HCT116 (cell line): Measurements from ENCODE around the gene TMEM42. TPM values are rescaled to one million over a fixed set of nuclear protein-coding genes. Genes with fewer than 3 reads are reported as not detected.

ENCODE experiments used
- ATAC-seq: fragments of 200-7000 bp; cut with Tn5 transposase; 2 replicates; pipeline ENCODE4 v1.9.1; 2020; ENCODE audit warnings: mild to moderate bottlenecking, moderate library complexity
- BruUV-seq: library from RNA; stranded (reverse); fragments of 400-500 nt; replicated peaks from 2 replicates; lab custom pipeline; 2021; lab: Mats Ljungman, UMichigan
- CTCF ChIA-PET: fragments of 300-600 bp; sonication (Branson Sonifier 250); formaldehyde crosslinking; loops from one replicate; lab custom pipeline; 2021; ENCODE audit warnings: antibody characterized with exemption; lab: Charles Lee
- POLR2A ChIA-PET: fragments of 300-600, 350-600 bp; sonication (Branson Sonifier 250); formaldehyde crosslinking; loops from one replicate; lab custom pipeline; 2021; ENCODE audit warnings: antibody characterized with exemption; lab: Charles Lee
- RAD21 ChIA-PET, 2 experiments: fragments of 300-600 bp; sonication (Branson Sonifier 250); formaldehyde crosslinking; loops; one replicate each; lab custom pipeline; 2023; ENCODE audit warnings: low total read pairs in 2 of 2; ENCODE audit not compliant: uncharacterized antibody in 2 of 2, unreplicated experiment in 2 of 2, low non-redundant PET in 1 of 2; lab: Charles Lee
- DNase-seq: peaks from one replicate; pipeline ENCODE4 v3.0.0-alpha.2; 2010; ENCODE audit warnings: low read depth, low spot score
- H2AFZ ChIP-seq: fragments of 200-600 bp; shearing (Covaris generic), sonication (generic); 2 replicates; pipeline ENCODE4 v1.6.1; 2017; ENCODE audit warnings: low read depth, mixed run types, mixed read lengths, antibody characterized with exemption, low read length; ENCODE audit not compliant: poor library complexity, severe bottlenecking
- H3K27ac ChIP-seq: 2 replicates; pipeline ENCODE4 v1.5.1; 2012; ENCODE audit warnings: low read depth, low read length
- H3K27me3 ChIP-seq: fragments of 200-600 bp; sonication (generic); 2 replicates; pipeline ENCODE4 v1.6.1; 2016; ENCODE audit warnings: mixed run types, low read length, mixed read lengths; ENCODE audit not compliant: insufficient read depth
- H3K36me3 ChIP-seq, 2 experiments: fragments of 200-500 bp in 1 of 2; fragments of 200-600 bp in 1 of 2; sonication (Bioruptor generic) in 1 of 2; sonication (generic) in 1 of 2; 2 replicates each; pipeline versions ENCODE4 v1.5.1 to v1.6.1; 2014 to 2016; ENCODE audit warnings: low read length in 2 of 2, inconsistent platforms in 1 of 2, mixed read lengths in 1 of 2, mixed run types in 1 of 2; ENCODE audit not compliant: insufficient read depth in 2 of 2, control insufficient read depth in 1 of 2
- H3K4me1 ChIP-seq, 2 experiments: fragments of 200-600 bp in 1 of 2; sonication (generic) in 1 of 2; 2 replicates each; pipeline versions ENCODE4 v1.5.1 to v1.6.1; 2012 to 2017; ENCODE audit warnings: low read length in 2 of 2, inconsistent platforms in 1 of 2, mild to moderate bottlenecking in 1 of 2, mixed read lengths in 1 of 2, mixed run types in 1 of 2, moderate library complexity in 1 of 2; ENCODE audit not compliant: insufficient read depth in 2 of 2, control insufficient read depth in 1 of 2
- H3K4me2 ChIP-seq: fragments of 200-600 bp; sonication (generic); 2 replicates; pipeline ENCODE4 v1.6.1; 2017; ENCODE audit warnings: mixed run types, low read length, mixed read lengths
- H3K4me3 ChIP-seq, 2 experiments: fragments of 200-600 bp in 1 of 2; sonication (generic) in 1 of 2; replicated peaks in 1 of 2; 2 replicates each; pipeline ENCODE4 v1.5.1; 2011 to 2016; ENCODE audit warnings: low read length in 2 of 2, control low read depth in 1 of 2, low read depth in 1 of 2, mild to moderate bottlenecking in 1 of 2, mixed read lengths in 1 of 2, mixed run types in 1 of 2
- H3K79me2 ChIP-seq: fragments of 200-600 bp; sonication (generic); 2 replicates; pipeline ENCODE4 v1.6.1; 2017; ENCODE audit warnings: mild to moderate bottlenecking, mixed run types, low read length, moderate library complexity, mixed read lengths; ENCODE audit not compliant: insufficient read depth
- H3K9ac ChIP-seq: fragments of 200-600 bp; sonication (generic); 2 replicates; pipeline ENCODE4 v1.6.1; 2016; ENCODE audit warnings: low read length, mixed read lengths
- H3K9me2 ChIP-seq: fragments of 200-600 bp; sonication (generic), shearing (Covaris generic); 2 replicates; pipeline ENCODE4 v1.6.1; 2017; ENCODE audit warnings: mixed run types, mild to moderate bottlenecking, moderate library complexity; ENCODE audit not compliant: insufficient read depth
- H3K9me3 ChIP-seq, 2 experiments: fragments of 200-500 bp in 1 of 2; fragments of 200-600 bp in 1 of 2; sonication (Bioruptor generic) in 1 of 2; sonication (generic) in 1 of 2; 2 replicates each; pipeline ENCODE4 v1.6.1; 2014 to 2017; ENCODE audit warnings: low read length in 2 of 2, mixed read lengths in 2 of 2, inconsistent platforms in 1 of 2, low read depth in 1 of 2, mild to moderate bottlenecking in 1 of 2, mixed run types in 1 of 2, moderate library complexity in 1 of 2; ENCODE audit not compliant: control insufficient read depth in 1 of 2, insufficient read depth in 1 of 2
- H4K20me1 ChIP-seq: fragments of 200-600 bp; sonication (generic), shearing (Covaris generic); 2 replicates; pipeline ENCODE4 v1.6.1; 2017; ENCODE audit warnings: mixed run types, mild to moderate bottlenecking, moderate library complexity; ENCODE audit not compliant: insufficient read depth
- CEBPB ChIP-seq: IDR thresholded peaks from 2 replicates; pipeline ENCODE4 v1.6.1; 2012; ENCODE audit warnings: low read depth
- CTCF ChIP-seq, 3 experiments: fragments of 200-600 bp in 1 of 3; sonication (generic) in 1 of 3; IDR thresholded peaks in 2 of 3; conservative IDR thresholded peaks in 1 of 3; 2 replicates each; pipeline ENCODE4 v1.5.1; 2012 to 2017; ENCODE audit warnings: low read depth in 2 of 3, low read length in 2 of 3, antibody characterized with exemption in 1 of 3, borderline replicate concordance in 1 of 3, control low read depth in 1 of 3, mild to moderate bottlenecking in 1 of 3, mixed read lengths in 1 of 3, mixed run types in 1 of 3, moderate library complexity in 1 of 3; ENCODE audit not compliant: insufficient read depth in 1 of 3
- FOSL1 ChIP-seq: IDR thresholded peaks from 2 replicates; pipeline ENCODE4 v1.6.1; 2012; ENCODE audit warnings: low read depth
- MAX ChIP-seq: IDR thresholded peaks from 2 replicates; pipeline ENCODE4 v1.6.1; 2012
- POLR2A ChIP-seq: IDR thresholded peaks from 2 replicates; pipeline ENCODE4 v1.7.0; 2011; ENCODE audit warnings: borderline replicate concordance; ENCODE audit not compliant: insufficient read depth, insufficient read length; ENCODE audit errors: extremely low read depth
- POLR2AphosphoS5 ChIP-seq: IDR thresholded peaks from 2 replicates; pipeline ENCODE4 v1.6.1; 2011; ENCODE audit warnings: mild to moderate bottlenecking, low read depth, low read length, moderate library complexity
- RAD21 ChIP-seq: IDR thresholded peaks from 2 replicates; pipeline ENCODE4 v1.6.1; 2012; ENCODE audit warnings: low read depth, mild to moderate bottlenecking
- SP1 ChIP-seq: IDR thresholded peaks from 2 replicates; pipeline ENCODE4 v1.6.1; 2012; ENCODE audit warnings: low read depth
- SRF ChIP-seq: IDR thresholded peaks from 2 replicates; pipeline ENCODE4 v1.6.1; 2012; ENCODE audit warnings: low read depth
- ZFX ChIP-seq: fragments of 450-650 bp; IDR thresholded peaks from 2 replicates; pipeline ENCODE4 v1.6.1; 2017
- ZNF274 ChIP-seq: fragments of 200-500 bp; sonication (Bioruptor generic); IDR thresholded peaks from 2 replicates; pipeline ENCODE4 v1.6.1; 2014; ENCODE audit warnings: mild to moderate bottlenecking, low read depth, low read length, inconsistent platforms
- intact Hi-C: fragments of 100-400 bp; cut with micrococcal nuclease; formaldehyde crosslinking; loops from 2 replicates; pipeline ENCODE4 v1.10.0; 2022
- total RNA-seq: library from RNA; stranded (reverse); gene quantifications from one replicate; pipeline ENCODE4 v1.2.1, GENCODE V29; 2021; ENCODE audit not compliant: unreplicated experiment

The TMEM42 gene
- total RNA-seq, 1 experiment from 2014 or later, result 13.9 TPM

GRCh38 chr3:44899683-44900367, 38.1 kb downstream of the TMEM42 start:
- Histone ChIP-seq H3K9me2 (no peaks in the 10 kb centered on the region), H3K4me2 (no peak overlapping the region), H3K27ac (no peak overlapping the region), H3K9me3 (no peaks in the 10 kb centered on the region), H3K9ac (no peak overlapping the region), H3K4me3 (no peak overlapping the region), H3K36me3 (no peaks in the 10 kb centered on the region), H3K79me2 (no peaks in the 10 kb centered on the region), H3K27me3 (no peaks in the 10 kb centered on the region)
- POLR2A ChIA-PET, result no interaction called here
- CTCF ChIA-PET, result no interaction called here
- no peak for ATAC-seq
- TF ChIP-seq CTCF (IDR thresholded peaks at IDR 0.05 in 2 of 3, conservative IDR thresholded peaks at IDR 0.05 in 1 of 3; ENCODE audit: borderline replicate concordance in 1 of 3, insufficient read depth in 1 of 3, low read depth in 2 of 3, low read length in 2 of 3), result no peak
- no peak for TF ChIP-seq MAX
- TF ChIP-seq RAD21, result no peak
- no peak for TF ChIP-seq POLR2AphosphoS5
- TF ChIP-seq SRF, result no peak
- TF ChIP-seq, all 23 proteins: peak for 0
- intact Hi-C loops, result no loop called here
- RAD21 ChIA-PET, result no interaction called here
- H3K4me1 ChIP-seq, result no peaks in the 10 kb centered on the region
- H2AFZ ChIP-seq, result no peak overlapping the region
- BruUV-seq, result no TSS peak
- H4K20me1 ChIP-seq, result no peaks in the 10 kb centered on the region
- DNase-seq, result no peak

DNA sequence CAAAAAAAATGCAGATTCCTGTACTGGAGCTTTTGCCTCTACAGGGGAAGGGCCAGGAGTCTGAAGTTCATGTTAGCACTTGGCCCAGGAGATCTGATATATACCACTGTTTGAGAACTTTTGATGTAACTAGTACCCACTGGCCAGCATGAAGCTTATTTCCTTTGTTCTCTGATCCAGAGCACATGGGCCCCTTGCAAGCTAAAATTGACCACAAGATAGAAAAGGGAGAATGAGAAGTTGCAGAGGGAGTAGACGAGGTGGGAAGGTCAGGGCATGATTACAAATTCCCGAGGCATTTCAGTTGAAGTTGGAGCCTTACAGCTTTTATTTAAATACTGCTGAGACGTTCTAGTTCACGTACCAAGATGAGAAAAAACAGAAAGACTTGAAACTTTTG, 40.9 kb downstream of the TMEM42 start:
- ChIA-PET CTCF (interaction anchor here (0.9 kb wide), 1 partner anchor 12 kb away, joined by 3 read pairs; no protein-coding TSS in a partner anchor), POLR2A (no interaction called here), RAD21 (no interaction called here)
- DNase-seq (no peak), ATAC-seq (no peak)
- H3K36me3 ChIP-seq, result no peaks in the 10 kb centered on the region
- no peaks in the 10 kb centered on the region for H3K9me2 ChIP-seq
- no peak overlapping the region for H3K27ac ChIP-seq
- no peaks in the 10 kb centered on the region; a peak in 1 of 4 replicates for H3K4me1 ChIP-seq
- BruUV-seq, result no TSS peak
- H3K27me3 ChIP-seq, result no peaks in the 10 kb centered on the region
- H3K79me2 ChIP-seq, result no peaks in the 10 kb centered on the region
- no peaks in the 10 kb centered on the region for H3K9me3 ChIP-seq
- TF ChIP-seq CEBPB (no peak), SRF (no peak), POLR2A (no peak), MAX (no peak), ZFX (no peak), FOSL1 (no peak), ZNF274 (no peak), SP1 (no peak)
- no peak overlapping the region for H2AFZ ChIP-seq
- no peak overlapping the region for H3K4me3 ChIP-seq
- H3K9ac ChIP-seq, result no peak overlapping the region
- no peaks in the 10 kb centered on the region for H4K20me1 ChIP-seq
- intact Hi-C loops, result no loop called here
- H3K4me2 ChIP-seq, result no peak overlapping the region
